ENCODE measurements around the gene KRT20.
"Not testable (repeated sequence)": the region's sequence is repeated elsewhere in the genome, so short reads cannot be mapped to it uniquely, and the experiment has no call there.

KRT20 gene

GRCh38 chr17:40917116-40917515 is 32.1 kb upstream of the KRT20 start:
- not testable (repeated sequence) for H3K36me3 ChIP-seq (ENCODE audit: control insufficient read depth, insufficient read depth, low read length); H3K9ac ChIP-seq (ENCODE audit: low read length); H3K23ac ChIP-seq (ENCODE audit: low read length); H3K79me1 ChIP-seq (ENCODE audit: low read length); H2BK120ac ChIP-seq (ENCODE audit: low read depth, low read length); H3K18ac ChIP-seq (ENCODE audit: low read length); H3K4me2 ChIP-seq (ENCODE audit: low read length); H3K27me3 ChIP-seq (ENCODE audit: insufficient read depth, low read length, poor library complexity); H3K27ac ChIP-seq (ENCODE audit: low read depth, low read length); DNase-seq; H2AK5ac ChIP-seq (ENCODE audit: low read length); H2BK5ac ChIP-seq (ENCODE audit: low read length); H4K5ac ChIP-seq (ENCODE audit: low read length); H4K8ac ChIP-seq (ENCODE audit: low read depth, low read length); H3K4ac ChIP-seq (ENCODE audit: low read depth, low read length); H2BK15ac ChIP-seq (replicated peaks; ENCODE audit: low read depth); H3K4me1 ChIP-seq (ENCODE audit: control insufficient read depth, low read depth, low read length); H3K4me3 ChIP-seq (ENCODE audit: low read length); H3K56ac ChIP-seq (ENCODE audit: low read length); H3K79me2 ChIP-seq (ENCODE audit: control insufficient read depth, insufficient read depth, low read length)
- WGBS (ENCODE audit: extremely low coverage, insufficient coverage, low lambda C conversion rate) = no CpG with 5 or more reads among the region's 2 CpGs

- H2BK5ac ChIP-seq (ENCODE audit: low read length) = no peak overlapping the region
- H3K27me3 ChIP-seq (ENCODE audit: insufficient read depth, low read length, poor library complexity) = no peaks in the 10 kb centered on the region
- no peak overlapping the region for H3K56ac ChIP-seq (ENCODE audit: low read length)
- no peaks in the 10 kb centered on the region for H3K79me2 ChIP-seq (ENCODE audit: control insufficient read depth, insufficient read depth, low read length)
- no peaks in the 10 kb centered on the region for H3K36me3 ChIP-seq (ENCODE audit: control insufficient read depth, insufficient read depth, low read length)
- no peak overlapping the region for H3K4me3 ChIP-seq (ENCODE audit: low read length)
- WGBS (ENCODE audit: extremely low coverage, insufficient coverage, low lambda C conversion rate) = no CpG with 5 or more reads among the region's 1 CpG
- peak; percentile 59 for DNase-seq
- H3K23ac ChIP-seq (ENCODE audit: low read length) = no peak overlapping the region
- H4K8ac ChIP-seq (ENCODE audit: low read depth, low read length) = no peak overlapping the region
- H3K4me1 ChIP-seq (ENCODE audit: control insufficient read depth, low read depth, low read length) = no peaks in the 10 kb centered on the region
- no peak overlapping the region for H3K18ac ChIP-seq (ENCODE audit: low read length)
- no peak overlapping the region for H3K9ac ChIP-seq (ENCODE audit: low read length)
- no peak overlapping the region for H4K5ac ChIP-seq (ENCODE audit: low read length)
- no peak overlapping the region for H2AK5ac ChIP-seq (ENCODE audit: low read length)
- no peaks in the 10 kb centered on the region for H3K79me1 ChIP-seq (ENCODE audit: low read length)
- no peak overlapping the region for H3K27ac ChIP-seq (ENCODE audit: low read depth, low read length)
- H2BK120ac ChIP-seq (ENCODE audit: low read depth, low read length) = no peak overlapping the region
- H3K4ac ChIP-seq (ENCODE audit: low read depth, low read length) = no peak overlapping the region
- H2BK15ac ChIP-seq (replicated peaks; ENCODE audit: low read depth) = no peak overlapping the region
- H3K4me2 ChIP-seq (ENCODE audit: low read length) = no peak overlapping the region
Measured at GRCh38 chr17:40916366-40916765, 31.3 kb upstream of the KRT20 start.

GRCh38 chr17:40915721-40916256 is 30.7 kb upstream of the KRT20 start:
- no peak for DNase-seq
- H3K4me3 ChIP-seq (ENCODE audit: low read length) = no peak overlapping the region
- H3K9ac ChIP-seq (ENCODE audit: low read length) = no peak overlapping the region
- H3K56ac ChIP-seq (ENCODE audit: low read length) = no peak overlapping the region
- no peak overlapping the region for H4K8ac ChIP-seq (ENCODE audit: low read depth, low read length)
- no CpG with 5 or more reads among the region's 2 CpGs for WGBS (ENCODE audit: extremely low coverage, insufficient coverage, low lambda C conversion rate)
- no peak overlapping the region for H3K4ac ChIP-seq (ENCODE audit: low read depth, low read length)
- no peak overlapping the region for H2BK5ac ChIP-seq (ENCODE audit: low read length)
- H3K79me1 ChIP-seq (ENCODE audit: low read length) = no peaks in the 10 kb centered on the region
- H2AK5ac ChIP-seq (ENCODE audit: low read length) = no peak overlapping the region
- H3K4me1 ChIP-seq (ENCODE audit: control insufficient read depth, low read depth, low read length) = no peaks in the 10 kb centered on the region
- H3K36me3 ChIP-seq (ENCODE audit: control insufficient read depth, insufficient read depth, low read length) = no peaks in the 10 kb centered on the region
- H3K27ac ChIP-seq (ENCODE audit: low read depth, low read length) = no peak overlapping the region
- H3K4me2 ChIP-seq (ENCODE audit: low read length) = no peak overlapping the region
- H2BK120ac ChIP-seq (ENCODE audit: low read depth, low read length) = no peak overlapping the region
- H3K27me3 ChIP-seq (ENCODE audit: insufficient read depth, low read length, poor library complexity) = no peaks in the 10 kb centered on the region
- H3K79me2 ChIP-seq (ENCODE audit: control insufficient read depth, insufficient read depth, low read length) = no peaks in the 10 kb centered on the region
- H3K23ac ChIP-seq (ENCODE audit: low read length) = no peak overlapping the region
- H4K5ac ChIP-seq (ENCODE audit: low read length) = no peak overlapping the region
- H3K18ac ChIP-seq (ENCODE audit: low read length) = no peak overlapping the region
- H2BK15ac ChIP-seq (replicated peaks; ENCODE audit: low read depth) = no peak overlapping the region

- Histone ChIP-seq H3K27me3 (ENCODE audit: insufficient read depth, low read length, poor library complexity) (no peaks in the 10 kb centered on the region), H3K27ac (ENCODE audit: low read depth, low read length) (no peak overlapping the region), H2AK5ac (ENCODE audit: low read length) (no peak overlapping the region)
Measured at GRCh38 chr17:40915199-40915661, 30.2 kb upstream of the KRT20 start.

GRCh38 chr17:40914075-40914855 is 29.2 kb upstream of the KRT20 start:
- Histone ChIP-seq H3K79me1 (ENCODE audit: low read length) (no peaks in the 10 kb centered on the region), H3K9ac (ENCODE audit: low read length) (no peak overlapping the region), H3K79me2 (ENCODE audit: control insufficient read depth, insufficient read depth, low read length) (no peaks in the 10 kb centered on the region), H3K27ac (ENCODE audit: low read depth, low read length) (no peak overlapping the region), H3K23ac (ENCODE audit: low read length) (no peak overlapping the region), H2BK15ac (replicated peaks; ENCODE audit: low read depth) (no peak overlapping the region), H3K4me2 (ENCODE audit: low read length) (no peak overlapping the region), H3K56ac (ENCODE audit: low read length) (no peak overlapping the region), H3K27me3 (ENCODE audit: insufficient read depth, low read length, poor library complexity) (no peaks in the 10 kb centered on the region), H3K36me3 (ENCODE audit: control insufficient read depth, insufficient read depth, low read length) (no peaks in the 10 kb centered on the region), H2AK5ac (ENCODE audit: low read length) (no peak overlapping the region), H3K4me3 (ENCODE audit: low read length) (no peak overlapping the region), H4K5ac (ENCODE audit: low read length) (no peak overlapping the region), H2BK120ac (ENCODE audit: low read depth, low read length) (no peak overlapping the region), H3K4ac (ENCODE audit: low read depth, low read length) (no peak overlapping the region), H4K8ac (ENCODE audit: low read depth, low read length) (no peak overlapping the region), H3K18ac (ENCODE audit: low read length) (no peak overlapping the region), H3K4me1 (ENCODE audit: control insufficient read depth, low read depth, low read length) (no peaks in the 10 kb centered on the region), H2BK5ac (ENCODE audit: low read length) (no peak overlapping the region)
- DNase-seq = no peak
- no CpG with 5 or more reads among the region's 3 CpGs for WGBS (ENCODE audit: extremely low coverage, insufficient coverage, low lambda C conversion rate)

More at GRCh38 chr17:40915199-40915661, 30.2 kb upstream of the KRT20 start:
- Histone ChIP-seq H3K23ac (ENCODE audit: low read length) (no peak overlapping the region), H4K5ac (ENCODE audit: low read length) (no peak overlapping the region), H3K4ac (ENCODE audit: low read depth, low read length) (no peak overlapping the region), H3K4me2 (ENCODE audit: low read length) (no peak overlapping the region), H2BK120ac (ENCODE audit: low read depth, low read length) (no peak overlapping the region), H3K4me3 (ENCODE audit: low read length) (no peak overlapping the region), H2BK15ac (replicated peaks; ENCODE audit: low read depth) (no peak overlapping the region), H3K9ac (ENCODE audit: low read length) (no peak overlapping the region), H4K8ac (ENCODE audit: low read depth, low read length) (no peak overlapping the region), H3K79me1 (ENCODE audit: low read length) (no peaks in the 10 kb centered on the region), H3K79me2 (ENCODE audit: control insufficient read depth, insufficient read depth, low read length) (no peaks in the 10 kb centered on the region), H3K56ac (ENCODE audit: low read length) (no peak overlapping the region), H3K36me3 (ENCODE audit: control insufficient read depth, insufficient read depth, low read length) (no peaks in the 10 kb centered on the region), H3K4me1 (ENCODE audit: control insufficient read depth, low read depth, low read length) (no peaks in the 10 kb centered on the region), H3K18ac (ENCODE audit: low read length) (no peak overlapping the region), H2BK5ac (ENCODE audit: low read length) (no peak overlapping the region)
- DNase-seq = peak; percentile 84
- no CpG with 5 or more reads among the region's 3 CpGs for WGBS (ENCODE audit: extremely low coverage, insufficient coverage, low lambda C conversion rate)

Measured in mesendoderm (in vitro differentiated cells).